Peyer's patch (tissue), 4 donors: ENCODE results near the gene EMILIN2.

Experiments
- CTCF ChIP-seq, 6 experiments: fragments of 450-650 bp in 4 of 6; fragments of 200-600 bp in 2 of 6; sonication (generic) in 1 of 6; IDR thresholded peaks; one replicate each; pipeline ENCODE4 v1.5.1; 2017 to 2019; ENCODE audit warnings: antibody characterized with exemption in 6 of 6, mild to moderate bottlenecking in 3 of 6, moderate library complexity in 1 of 6
- POLR2A ChIP-seq, 2 donors: fragments of 450-650 bp; IDR thresholded peaks; one replicate each; pipeline ENCODE4 v1.5.1; 2017; ENCODE audit warnings: antibody characterized with exemption in 2 of 2, mild to moderate bottlenecking in 2 of 2, moderate library complexity in 2 of 2

DNA sequence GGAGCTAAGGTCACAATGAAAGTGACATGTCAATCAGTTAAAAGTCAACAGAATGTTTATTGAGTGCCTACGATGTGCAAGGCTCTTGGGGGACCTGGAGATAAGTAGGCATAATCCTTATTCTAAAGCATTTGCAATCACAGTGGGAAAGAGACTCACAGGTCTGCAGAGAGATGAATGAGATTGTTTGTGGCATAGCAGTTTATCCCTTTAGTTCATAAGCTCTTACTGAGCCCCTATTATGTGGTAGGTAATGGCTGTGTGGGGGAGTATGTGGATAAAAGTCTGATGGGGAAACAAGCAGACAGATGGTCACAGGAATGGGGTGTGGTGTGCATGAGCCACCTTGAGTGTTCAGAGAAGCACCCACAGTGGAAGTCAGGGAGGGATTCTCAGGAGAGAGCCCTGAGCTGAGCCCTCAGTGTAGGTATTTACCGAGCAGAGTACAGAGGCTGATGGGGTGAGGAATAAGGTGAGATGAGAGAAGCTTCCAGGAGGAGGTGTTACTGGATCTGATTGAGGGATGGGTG lies 48.1 kb downstream of the EMILIN2 start:
- no peak for TF ChIP-seq CTCF (IDR thresholded peaks at IDR 0.05)
- TF ChIP-seq POLR2A (IDR thresholded peaks at IDR 0.05), result no peak
